GM06990 (cell line): ENCODE measurements around the gene IP6K1.
A peak's percentile ranks its signal among the peaks of the same experiment; 100 is the strongest.
"Not testable (repeated sequence)": the region's sequence is repeated elsewhere in the genome, so short reads cannot be mapped to it uniquely, and the experiment has no call there.

Experiments
- DNase-seq: peaks from one replicate; pipeline ENCODE4 v3.0.0-alpha.2; 2011; ENCODE audit not compliant: insufficient read length; ENCODE audit errors: extremely low read depth
- H3K27me3 ChIP-seq: replicated peaks from 2 replicates; pipeline ENCODE4 v1.6.0; 2011; ENCODE audit warnings: low read length; ENCODE audit not compliant: control insufficient read depth, insufficient read depth
- H3K36me3 ChIP-seq: 2 replicates; pipeline ENCODE4 v1.5.1; 2011; ENCODE audit warnings: low read length; ENCODE audit not compliant: control insufficient read depth, insufficient read depth
- H3K4me3 ChIP-seq: replicated peaks from 2 replicates; pipeline ENCODE4 v1.5.1; 2011; ENCODE audit warnings: low read depth, mild to moderate bottlenecking, control low read depth, low read length
- TF ChIP-seq, protein P1 (sequence below): IDR thresholded peaks from 2 replicates; pipeline ENCODE4 v1.5.1; 2011; ENCODE audit warnings: low read length, control low read depth, mild to moderate bottlenecking, inconsistent platforms; ENCODE audit not compliant: insufficient read depth, poor library complexity, severe bottlenecking

Gene IP6K1

DNA sequence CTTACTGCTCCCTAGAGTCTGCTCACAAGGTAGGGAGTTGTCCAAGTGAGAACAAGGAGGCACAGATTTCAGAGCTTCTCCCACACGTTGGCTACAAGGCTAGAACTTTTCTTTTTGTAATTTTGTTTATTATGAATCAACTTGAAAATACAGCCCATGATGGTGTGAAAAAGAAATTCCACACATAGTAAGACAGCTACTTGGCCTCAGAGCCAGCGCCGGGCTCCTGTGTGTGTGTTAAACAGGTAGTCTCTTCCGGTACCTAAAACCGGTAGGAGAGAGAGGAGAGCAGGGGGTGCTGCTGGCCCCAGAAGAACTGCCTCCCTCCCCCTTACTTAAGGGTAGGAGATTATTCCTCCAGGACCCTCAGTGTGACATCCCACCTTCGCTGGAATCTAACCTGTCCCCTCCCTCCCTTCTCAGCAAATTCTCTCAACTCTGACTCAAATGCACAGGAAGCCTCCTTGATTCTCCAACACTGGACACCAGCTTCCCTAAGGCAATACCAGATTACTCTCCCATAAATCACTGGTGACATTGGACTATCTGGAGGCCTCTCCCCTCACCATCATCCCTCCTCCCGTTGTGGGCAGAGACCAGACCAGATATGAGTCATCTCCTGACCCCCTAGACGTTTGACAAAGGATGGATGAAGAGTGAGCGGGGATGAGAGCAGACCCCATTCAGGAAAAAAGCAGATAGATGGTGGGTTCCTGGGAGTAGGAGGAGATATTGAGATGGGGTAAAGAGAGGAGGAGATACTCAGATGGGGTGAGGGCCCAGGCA lies 4.5 kb upstream of the IP6K1 start:
- Histone ChIP-seq H3K27me3 (no peaks in the 10 kb centered on the region), H3K36me3 (no peaks in the 10 kb centered on the region), H3K4me3 (no peak overlapping the region)
- DNase-seq, result no peak
- TF ChIP-seq, protein P1, sequence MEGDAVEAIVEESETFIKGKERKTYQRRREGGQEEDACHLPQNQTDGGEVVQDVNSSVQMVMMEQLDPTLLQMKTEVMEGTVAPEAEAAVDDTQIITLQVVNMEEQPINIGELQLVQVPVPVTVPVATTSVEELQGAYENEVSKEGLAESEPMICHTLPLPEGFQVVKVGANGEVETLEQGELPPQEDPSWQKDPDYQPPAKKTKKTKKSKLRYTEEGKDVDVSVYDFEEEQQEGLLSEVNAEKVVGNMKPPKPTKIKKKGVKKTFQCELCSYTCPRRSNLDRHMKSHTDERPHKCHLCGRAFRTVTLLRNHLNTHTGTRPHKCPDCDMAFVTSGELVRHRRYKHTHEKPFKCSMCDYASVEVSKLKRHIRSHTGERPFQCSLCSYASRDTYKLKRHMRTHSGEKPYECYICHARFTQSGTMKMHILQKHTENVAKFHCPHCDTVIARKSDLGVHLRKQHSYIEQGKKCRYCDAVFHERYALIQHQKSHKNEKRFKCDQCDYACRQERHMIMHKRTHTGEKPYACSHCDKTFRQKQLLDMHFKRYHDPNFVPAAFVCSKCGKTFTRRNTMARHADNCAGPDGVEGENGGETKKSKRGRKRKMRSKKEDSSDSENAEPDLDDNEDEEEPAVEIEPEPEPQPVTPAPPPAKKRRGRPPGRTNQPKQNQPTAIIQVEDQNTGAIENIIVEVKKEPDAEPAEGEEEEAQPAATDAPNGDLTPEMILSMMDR, result no peak

DNA sequence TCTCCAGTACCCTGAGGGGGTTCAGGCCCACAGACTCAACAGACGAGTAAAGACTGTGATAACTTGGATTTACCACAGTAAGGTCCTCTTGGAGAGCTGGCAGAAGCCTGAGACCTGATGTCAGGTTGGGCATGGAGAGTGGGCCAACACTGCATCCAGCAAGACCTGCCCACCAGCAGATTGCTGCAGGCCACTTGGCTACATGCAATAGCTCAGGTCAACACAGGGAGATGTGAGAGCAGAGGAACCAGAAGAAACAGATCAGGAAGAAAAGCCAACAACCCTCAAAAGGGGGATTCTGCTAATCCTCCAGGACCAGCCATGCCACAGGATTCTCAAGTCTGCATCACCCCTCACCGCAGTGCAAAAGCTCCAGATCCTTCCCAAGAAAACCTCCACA lies 1.7 kb upstream of the IP6K1 start:
- TF ChIP-seq, protein P1, result no peak
- no peaks in the 10 kb centered on the region for H3K36me3 ChIP-seq
- H3K4me3 ChIP-seq, result no peak overlapping the region
- H3K27me3 ChIP-seq, result no peaks in the 10 kb centered on the region
- DNase-seq, result no peak

DNA sequence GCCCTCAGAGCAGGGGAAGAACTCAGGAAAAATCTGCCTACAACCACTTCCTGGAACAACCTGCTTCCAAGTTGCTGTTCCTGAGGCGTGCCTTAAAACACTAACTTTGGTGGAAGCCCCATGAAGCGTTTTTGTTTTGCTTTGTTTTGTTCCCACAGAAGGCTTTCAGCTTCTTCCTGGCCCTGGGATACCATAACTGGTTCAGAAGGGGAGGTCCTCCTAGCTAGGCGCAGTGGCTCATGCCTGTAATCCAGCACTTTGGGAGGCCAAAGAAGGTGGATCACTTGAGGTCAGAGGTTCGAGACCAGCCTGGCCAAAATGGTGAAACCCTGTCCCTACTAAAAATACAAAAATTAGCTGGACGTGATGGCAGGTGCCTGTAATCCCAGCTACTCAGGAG lies 1.2 kb upstream of the IP6K1 start:
- H3K36me3 ChIP-seq, result no peaks in the 10 kb centered on the region

DNA sequence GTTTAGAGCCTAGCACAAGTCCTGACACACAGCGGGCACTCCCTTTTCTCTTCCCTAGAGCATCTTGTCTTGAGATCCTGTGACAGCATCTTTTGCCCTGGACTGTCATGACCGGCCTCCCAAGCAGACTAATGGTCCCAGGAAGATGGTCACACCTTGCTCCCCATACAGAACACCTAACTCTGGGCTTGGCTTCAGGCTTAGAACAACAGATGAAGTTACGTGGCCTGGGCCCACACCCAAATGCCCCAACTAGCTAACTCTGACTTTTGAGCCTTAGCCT lies 781 bp upstream of the IP6K1 start:
- H3K4me3 ChIP-seq, result no peak overlapping the region
- DNase-seq, result no peak

More for the DNA sequence above, 1.2 kb upstream of the IP6K1 start:
- no peak overlapping the region for H3K4me3 ChIP-seq
- H3K27me3 ChIP-seq, result no peaks in the 10 kb centered on the region
- no peak for DNase-seq
- TF ChIP-seq, protein P1, result no peak

DNA sequence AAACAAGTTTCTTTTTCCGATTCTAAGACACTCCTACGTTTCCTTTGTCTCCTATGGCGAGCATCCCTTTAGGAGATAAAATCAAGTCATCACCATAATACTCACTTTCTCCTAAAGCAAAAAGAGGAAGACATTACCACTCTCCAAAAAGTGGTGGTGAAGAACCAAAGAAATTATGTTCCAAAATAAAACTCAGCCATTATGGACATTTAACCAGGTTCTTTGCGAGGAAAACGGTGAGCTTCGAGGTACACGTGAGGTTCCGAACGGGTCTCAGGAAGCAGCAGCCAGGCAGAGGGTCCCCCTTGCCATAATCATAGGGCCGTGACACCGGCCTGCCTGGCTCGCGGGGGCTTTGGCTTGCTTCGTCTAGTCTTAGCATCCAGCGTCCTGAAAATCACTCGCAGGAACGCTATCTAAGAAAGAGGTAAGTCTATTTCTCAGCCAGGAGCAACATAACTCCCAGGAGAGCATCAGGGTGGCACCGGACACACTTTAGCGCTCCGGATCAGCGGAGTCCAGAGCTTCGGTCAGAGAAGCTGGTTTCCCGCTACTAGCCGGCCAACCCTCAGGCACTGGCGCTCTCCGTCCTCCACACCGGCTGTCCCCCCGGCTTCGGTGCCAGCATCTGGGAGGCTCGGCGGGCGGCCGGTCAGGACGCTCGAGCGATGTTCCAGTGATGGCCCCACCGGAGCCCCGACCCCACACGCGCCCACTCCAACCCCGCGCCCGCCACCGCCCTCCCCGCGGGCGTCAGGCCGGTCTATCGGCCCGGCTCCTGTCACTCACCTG lies 581 bp downstream of the IP6K1 start:
- Histone ChIP-seq H3K27me3 (no peaks in the 10 kb centered on the region), H3K4me3 (peak overlapping the region; percentile 71), H3K36me3 (peaks cover 2% of the 10 kb centered on the region)
- DNase-seq, result no peak
- TF ChIP-seq, protein P1, result no peak

More for the DNA sequence above, 781 bp upstream of the IP6K1 start:
- H3K27me3 ChIP-seq, result no peaks in the 10 kb centered on the region
- H3K36me3 ChIP-seq, result no peaks in the 10 kb centered on the region
- TF ChIP-seq, protein P1, result no peak

DNA sequence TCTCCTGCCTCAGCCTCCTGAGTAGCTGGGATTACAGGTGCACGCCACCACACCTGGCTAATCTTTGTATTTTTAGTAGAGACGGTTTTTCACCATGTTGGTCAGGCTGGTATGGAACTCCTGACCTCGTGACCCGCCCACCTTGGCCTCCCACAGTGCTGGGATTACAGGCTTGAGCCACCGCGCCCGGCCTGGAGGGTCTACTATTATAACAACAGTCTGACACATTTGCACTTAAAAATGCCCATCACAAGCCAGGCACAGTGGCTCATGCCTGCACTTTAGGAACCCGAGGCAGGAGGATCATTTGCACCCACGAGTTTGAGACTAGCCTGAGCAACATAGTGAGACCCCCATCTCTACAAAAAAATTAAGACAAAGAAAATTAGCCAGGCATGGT lies 4.1 kb downstream of the IP6K1 start:
- H3K36me3 ChIP-seq, DNase-seq, H3K27me3 ChIP-seq, H3K4me3 ChIP-seq: not testable (repeated sequence)
